Loucy (cell line): ENCODE measurements around the gene SCARF1.
"Not testable (repeated sequence)": the region's sequence is repeated elsewhere in the genome, so short reads cannot be mapped to it uniquely, and the experiment has no call there.

Source experiments
- H2AFZ ChIP-seq: fragments of 200-600 bp; sonication (generic); 2 replicates; pipeline ENCODE4 v1.6.0; 2016; ENCODE audit warnings: antibody characterized with exemption, mild to moderate bottlenecking, low read length, moderate library complexity
- H3F3A ChIP-seq: fragments of 200-600 bp; 2 replicates; pipeline ENCODE4 v1.6.0; 2016; ENCODE audit warnings: antibody characterized with exemption, low read depth, mild to moderate bottlenecking
- H3K27me3 ChIP-seq: fragments of 200-600 bp; sonication (generic); 2 replicates; pipeline ENCODE4 v1.6.1; 2014; ENCODE audit warnings: low read length, mild to moderate bottlenecking; ENCODE audit not compliant: insufficient read depth, poor library complexity, severe bottlenecking
- H3K36me3 ChIP-seq: fragments of 200-600 bp; sonication (generic); 2 replicates; pipeline ENCODE4 v1.6.1; 2016; ENCODE audit warnings: low read length; ENCODE audit not compliant: insufficient read depth
- H3K4me1 ChIP-seq: fragments of 200-600 bp; sonication (generic); 2 replicates; pipeline ENCODE4 v1.5.1; 2014; ENCODE audit warnings: low read length, mild to moderate bottlenecking; ENCODE audit not compliant: insufficient read depth, poor library complexity, severe bottlenecking
- H3K4me2 ChIP-seq: fragments of 200-600 bp; sonication (generic); 2 replicates; pipeline ENCODE4 v1.6.0; 2014; ENCODE audit warnings: antibody characterized with exemption, low read length, low read depth, mild to moderate bottlenecking; ENCODE audit not compliant: poor library complexity, severe bottlenecking
- H3K4me3 ChIP-seq: fragments of 200-600 bp; sonication (generic); 2 replicates; pipeline ENCODE4 v1.5.1; 2014; ENCODE audit warnings: low read length, mild to moderate bottlenecking, mixed read lengths; ENCODE audit not compliant: poor library complexity, severe bottlenecking
- H3K79me2 ChIP-seq: fragments of 200-600 bp; sonication (generic); 2 replicates; pipeline ENCODE4 v1.6.1; 2014; ENCODE audit warnings: low read length; ENCODE audit not compliant: insufficient read depth
- H3K9ac ChIP-seq: fragments of 200-600 bp; sonication (generic); 2 replicates; pipeline ENCODE4 v1.6.0; 2014; ENCODE audit warnings: mild to moderate bottlenecking, low read depth, low read length, moderate library complexity; ENCODE audit not compliant: poor library complexity, severe bottlenecking
- H3K9me2 ChIP-seq: fragments of 200-600 bp; sonication (generic); replicated peaks from 2 replicates; pipeline ENCODE4 v1.6.1; 2016; ENCODE audit warnings: low read depth, low read length, mixed read lengths
- H3K9me3 ChIP-seq: fragments of 200-600 bp; sonication (generic); 2 replicates; pipeline ENCODE4 v1.6.1; 2014; ENCODE audit warnings: mild to moderate bottlenecking, antibody characterized with exemption, low read length, low read depth; ENCODE audit not compliant: insufficient read depth
- H4K20me1 ChIP-seq: fragments of 200-600 bp; sonication (generic); 2 replicates; pipeline ENCODE4 v1.6.0; 2014; ENCODE audit warnings: antibody characterized with exemption, low read length, mild to moderate bottlenecking; ENCODE audit not compliant: insufficient read depth, poor library complexity, severe bottlenecking
- CTCF ChIP-seq: fragments of 200-600 bp; sonication (generic); conservative IDR thresholded peaks from 2 replicates; pipeline ENCODE4 v1.5.1; 2014; ENCODE audit warnings: mild to moderate bottlenecking, antibody characterized with exemption, low read length
- EZH2phosphoT487 ChIP-seq: fragments of 200-600 bp; IDR thresholded peaks from 2 replicates; pipeline ENCODE4 v1.6.1; 2018; ENCODE audit warnings: antibody characterized with exemption, mild to moderate bottlenecking, moderate library complexity, borderline replicate concordance

Gene SCARF1

GRCh38 chr17:1645207-1646171 is at the start of gene SCARF1:
Gene SCARF1 (minus strand): TSS chr17:1645732. CDS start chr17:1645697, 35 bp downstream.
- Histone ChIP-seq H3K9ac (peak within 1 kb of the TSS; percentile 96), H3K27me3 (no peaks in the 10 kb centered on the region), H3K4me1 (peaks cover 27% of the 10 kb centered on the region), H3K4me2 (peak within 1 kb of the TSS; percentile 97), H3K4me3 (peak within 1 kb of the TSS; percentile 85), H3K36me3 (peaks cover 6% of the 10 kb centered on the region; the same call in 1 of the 2 replicates), H2AFZ (peak within 1 kb of the TSS; percentile 63), H3K79me2 (peaks cover 21% of the 10 kb centered on the region), H3F3A (no peaks in the 10 kb centered on the region), H4K20me1 (peaks cover 12% of the 10 kb centered on the region), H3K9me3 (no peaks in the 10 kb centered on the region), H3K9me2 (no peaks in the 10 kb centered on the region)
- TF ChIP-seq EZH2phosphoT487: no peak
- no peak for TF ChIP-seq CTCF

- Histone ChIP-seq H4K20me1 (no peaks in the 10 kb centered on the region), H3K9me3 (no peaks in the 10 kb centered on the region), H3K79me2 (no peaks in the 10 kb centered on the region), H3K4me2 (no peak overlapping the region), H3K4me1 (no peaks in the 10 kb centered on the region), H2AFZ (no peak overlapping the region), H3K9ac (no peak overlapping the region), H3K36me3 (no peaks in the 10 kb centered on the region), H3K9me2 (no peaks in the 10 kb centered on the region), H3K4me3 (no peak overlapping the region), H3F3A (no peaks in the 10 kb centered on the region), H3K27me3 (no peaks in the 10 kb centered on the region)
- TF ChIP-seq EZH2phosphoT487: no peak
- no peak for TF ChIP-seq CTCF
Observed at GRCh38 chr17:1693339-1693738, 47.8 kb upstream of the SCARF1 start.

- H3K36me3 ChIP-seq: no peaks in the 10 kb centered on the region
- H3K27me3 ChIP-seq: no peaks in the 10 kb centered on the region
- no peak overlapping the region for H2AFZ ChIP-seq
- H3K9me3 ChIP-seq: no peaks in the 10 kb centered on the region
- H3F3A ChIP-seq: no peaks in the 10 kb centered on the region
- TF ChIP-seq CTCF: no peak
- no peak for TF ChIP-seq EZH2phosphoT487
- H3K79me2 ChIP-seq: no peaks in the 10 kb centered on the region
- H4K20me1 ChIP-seq: no peaks in the 10 kb centered on the region
- H3K4me3 ChIP-seq: no peak overlapping the region
- no peak overlapping the region for H3K4me2 ChIP-seq
- no peaks in the 10 kb centered on the region for H3K9me2 ChIP-seq
- no peaks in the 10 kb centered on the region for H3K4me1 ChIP-seq
- no peak overlapping the region for H3K9ac ChIP-seq
Observed at GRCh38 chr17:1690544-1691221, 45.2 kb upstream of the SCARF1 start.

GRCh38 chr17:1688405-1688804 is 42.9 kb upstream of the SCARF1 start:
- not testable (repeated sequence) for H2AFZ ChIP-seq, H3F3A ChIP-seq, H3K9ac ChIP-seq, H3K4me2 ChIP-seq, H3K36me3 ChIP-seq, H3K4me3 ChIP-seq, H3K27me3 ChIP-seq, H3K9me2 ChIP-seq, H3K4me1 ChIP-seq, H3K9me3 ChIP-seq
- peaks cover 11% of the 10 kb centered on the region for H4K20me1 ChIP-seq
- H3K79me2 ChIP-seq: peaks cover 12% of the 10 kb centered on the region
